A673 (cell line): ENCODE measurements around the gene CCL21. TPM values are rescaled to one million over a fixed set of nuclear protein-coding genes. Genes with fewer than 3 reads are reported as not detected.

Experiments
- BruUV-seq: library from RNA; stranded (reverse); fragments of 400-500 nt; replicated peaks from 2 replicates; lab custom pipeline; 2021; lab: Mats Ljungman, UMichigan
- CTCF ChIA-PET: fragments of 300-600 bp; sonication (Branson Sonifier 250); formaldehyde crosslinking; loops from one replicate; lab custom pipeline; 2022; ENCODE audit warnings: antibody characterized with exemption; lab: Charles Lee
- POLR2A ChIA-PET: fragments of 300-600 bp; sonication (Branson Sonifier 250); formaldehyde crosslinking; loops from one replicate; lab custom pipeline; 2022; ENCODE audit warnings: antibody characterized with exemption; ENCODE audit not compliant: low non-redundant PET; lab: Charles Lee
- DNase-seq: peaks from one replicate; pipeline ENCODE4 v3.0.0-alpha.2; 2015; ENCODE audit warnings: low spot score
- H3K27ac ChIP-seq: fragments of 200-600 bp; sonication (generic); 2 replicates; pipeline ENCODE4 v1.5.1; 2016; ENCODE audit warnings: mixed run types, low read depth, mild to moderate bottlenecking, mixed read lengths, antibody characterized with exemption, low read length; ENCODE audit not compliant: poor library complexity, severe bottlenecking
- H3K27me3 ChIP-seq: fragments of 200-600 bp; sonication (generic); replicated peaks from 2 replicates; pipeline ENCODE4 v1.6.1; 2017; ENCODE audit warnings: mixed run types, low read depth, mild to moderate bottlenecking, mixed read lengths, antibody characterized with exemption, low read length; ENCODE audit not compliant: insufficient read depth, poor library complexity
- H3K36me3 ChIP-seq: fragments of 200-600 bp; sonication (generic); 2 replicates; pipeline ENCODE4 v1.6.1; 2016; ENCODE audit warnings: mixed run types, mild to moderate bottlenecking, mixed read lengths, antibody characterized with exemption, low read length; ENCODE audit not compliant: insufficient read depth, poor library complexity, severe bottlenecking
- H3K4me1 ChIP-seq: fragments of 200-600 bp; sonication (generic); 2 replicates; pipeline ENCODE4 v1.6.1; 2017; ENCODE audit warnings: mixed run types, mild to moderate bottlenecking, mixed read lengths, antibody characterized with exemption, low read length; ENCODE audit not compliant: insufficient read depth, poor library complexity, severe bottlenecking
- H3K4me3 ChIP-seq: fragments of 200-600 bp; sonication (generic); 2 replicates; pipeline ENCODE4 v1.5.1; 2016; ENCODE audit warnings: low read depth, mixed run types, mild to moderate bottlenecking, mixed read lengths, low read length; ENCODE audit not compliant: poor library complexity, severe bottlenecking
- H3K9me3 ChIP-seq: fragments of 200-600 bp; sonication (generic); 2 replicates; pipeline ENCODE4 v1.6.1; 2016; ENCODE audit warnings: mixed run types, low read depth, mild to moderate bottlenecking, mixed read lengths, antibody characterized with exemption, low read length; ENCODE audit not compliant: poor library complexity, severe bottlenecking
- CTCF ChIP-seq: fragments of 300-800, 200-600 bp; sonication (generic); conservative IDR thresholded peaks from 2 replicates; pipeline ENCODE4 v1.5.1; 2017; ENCODE audit warnings: low read depth, mild to moderate bottlenecking, antibody characterized with exemption, low read length, moderate library complexity, mixed read lengths
- EZH2 ChIP-seq: fragments of 200-600 bp; sonication (generic); IDR thresholded peaks from 2 replicates; pipeline ENCODE4 v1.6.1; 2017; ENCODE audit warnings: borderline replicate concordance, low read depth, mild to moderate bottlenecking, mixed read lengths, antibody characterized with exemption, low read length; ENCODE audit not compliant: poor library complexity, severe bottlenecking
- intact Hi-C: fragments of 100-400 bp; cut with micrococcal nuclease; formaldehyde crosslinking; loops from one replicate; pipeline ENCODE4 v1.10.0; 2022; ENCODE audit not compliant: unreplicated experiment
- total RNA-seq: library from RNA; stranded (reverse); gene quantifications from 2 replicates; pipeline ENCODE4 v1.2.3, GENCODE V29; 2021

The CCL21 gene
- total RNA-seq, 1 experiment from 2014 or later: not detected

GRCh38 chr9:34664281-34665066 is 45.5 kb downstream of the CCL21 start:
- no TSS peak for BruUV-seq
- intact Hi-C loops: no loop called here
- peak; percentile 85 for DNase-seq
- TF ChIP-seq CTCF (peak; percentile 97), EZH2 (no peak)
- Histone ChIP-seq H3K4me3 (peak overlapping the region; percentile 77), H3K4me1 (peaks cover 6% of the 10 kb centered on the region), H3K27ac (peak overlapping the region; percentile 74), H3K27me3 (no peaks in the 10 kb centered on the region), H3K9me3 (no peaks in the 10 kb centered on the region), H3K36me3 (peaks cover 3% of the 10 kb centered on the region)
- POLR2A ChIA-PET: no interaction called here
- CTCF ChIA-PET: interaction anchor here (0.6 to 1.1 kb wide), 3 partner anchors 17 to 254 kb away, joined by 3 to 6 read pairs (median 4); no protein-coding TSS in a partner anchor

GRCh38 chr9:34663303-34663605 is 46.7 kb downstream of the CCL21 start:
- H3K36me3 ChIP-seq: no peaks in the 10 kb centered on the region
- ChIA-PET CTCF (no interaction called here), POLR2A (no interaction called here)
- H3K9me3 ChIP-seq: no peaks in the 10 kb centered on the region
- no TSS peak for BruUV-seq
- intact Hi-C loops: no loop called here
- H3K4me3 ChIP-seq: no peak overlapping the region
- TF ChIP-seq CTCF: no peak
- TF ChIP-seq EZH2: no peak
- H3K4me1 ChIP-seq: peaks cover 6% of the 10 kb centered on the region
- no peaks in the 10 kb centered on the region for H3K27me3 ChIP-seq
- H3K27ac ChIP-seq: no peak overlapping the region
- no peak for DNase-seq

- Histone ChIP-seq H3K27me3 (no peaks in the 10 kb centered on the region), H3K4me3 (no peak within 1 kb of the TSS), H3K27ac (no peak within 1 kb of the TSS), H3K36me3 (no peaks in the 10 kb centered on the region), H3K4me1 (peaks cover 6% of the 10 kb centered on the region), H3K9me3 (no peaks in the 10 kb centered on the region)
- DNase-seq: no peak
- intact Hi-C loops: no loop called here
- ChIA-PET POLR2A (no interaction called here), CTCF (no interaction called here)
- TF ChIP-seq CTCF: no peak
- no peak for TF ChIP-seq EZH2
- no TSS peak for BruUV-seq
Measured at GRCh38 chr9:34662526-34663302, 47.2 kb downstream of the CCL21 start, which contains the start of gene CCL27. TSS of gene CCL27 (minus strand) at chr9:34662657. CDS start at chr9:34662633, 24 bp downstream.
